NCI-H2107 (cell line): Measurements from ENCODE around the gene CSRP3.
"Not testable (repeated sequence)": the region's sequence is repeated elsewhere in the genome, so short reads cannot be mapped to it uniquely, and the experiment has no call there.

Source experiments
- DNase-seq: peaks from one replicate; lab custom pipeline; 2025; lab: John Stamatoyannopoulos, UW

The CSRP3 gene

GRCh38 chr11:19185516-19186052 is 16.2 kb downstream of the CSRP3 start:
- no peak for DNase-seq

- DNase-seq: no peak
Observed at GRCh38 chr11:19185036-19185435, 16.7 kb downstream of the CSRP3 start.

GRCh38 chr11:19183646-19184045 is 18.1 kb downstream of the CSRP3 start:
- no peak for DNase-seq

- no peak for DNase-seq
Observed at GRCh38 chr11:19181531-19182261, 20.1 kb downstream of the CSRP3 start.

GRCh38 chr11:19176629-19177186 is 25.1 kb downstream of the CSRP3 start:
- DNase-seq: no peak

- no peak for DNase-seq
Observed at GRCh38 chr11:19173964-19174638, 27.7 kb downstream of the CSRP3 start.

- no peak for DNase-seq
Observed at GRCh38 chr11:19173004-19173689, 28.6 kb downstream of the CSRP3 start.

- no peak for DNase-seq
Observed at GRCh38 chr11:19168090-19168489, 33.7 kb downstream of the CSRP3 start.

- no peak for DNase-seq
Observed at GRCh38 chr11:19164881-19165280, 36.9 kb downstream of the CSRP3 start.

GRCh38 chr11:19164230-19164855 is 37.4 kb downstream of the CSRP3 start:
- peak; percentile 26 for DNase-seq

GRCh38 chr11:19163617-19164016 is 38.2 kb downstream of the CSRP3 start:
- DNase-seq: no peak

- DNase-seq: no peak
Observed at GRCh38 chr11:19162951-19163505, 38.8 kb downstream of the CSRP3 start.

GRCh38 chr11:19161651-19162050 is 40.1 kb downstream of the CSRP3 start:
- DNase-seq: no peak

GRCh38 chr11:19160847-19161246 is 40.9 kb downstream of the CSRP3 start:
- no peak for DNase-seq

- DNase-seq: no peak
Observed at GRCh38 chr11:19156892-19157291, 44.9 kb downstream of the CSRP3 start.

GRCh38 chr11:19145319-19145718 is 56.5 kb downstream of the CSRP3 start:
- no peak for DNase-seq

GRCh38 chr11:19136884-19137283 is 64.9 kb downstream of the CSRP3 start:
- not testable (repeated sequence) for DNase-seq

- no peak for DNase-seq
Observed at GRCh38 chr11:19134004-19134403, 67.8 kb downstream of the CSRP3 start.
